T-helper 1 cell treated with Interleukin-12 subunit alpha and Interleukin-12 subunit beta and Interleukin-4 antibody, amounts not matched to agents 30 ng/mL and 1 ng/mL, for 36 hours (primary cell): Measurements from ENCODE around the gene DBET. TPM values are rescaled to one million over a fixed set of nuclear protein-coding genes. Genes with fewer than 3 reads are reported as not detected.
"Not testable (repeated sequence)": the region's sequence is repeated elsewhere in the genome, so short reads cannot be mapped to it uniquely, and the experiment has no call there.

Experiments
- intact Hi-C: fragments of 100-400 bp; cut with micrococcal nuclease; formaldehyde crosslinking; loops from one replicate; pipeline ENCODE4 v1.15.1; 2024
- total RNA-seq: library from RNA; stranded (reverse); gene quantifications from 2 replicates; pipeline ENCODE4 v1.2.3, GENCODE V29; 2022

DBET gene
- not detected in 2 replicates for total RNA-seq

DNA sequence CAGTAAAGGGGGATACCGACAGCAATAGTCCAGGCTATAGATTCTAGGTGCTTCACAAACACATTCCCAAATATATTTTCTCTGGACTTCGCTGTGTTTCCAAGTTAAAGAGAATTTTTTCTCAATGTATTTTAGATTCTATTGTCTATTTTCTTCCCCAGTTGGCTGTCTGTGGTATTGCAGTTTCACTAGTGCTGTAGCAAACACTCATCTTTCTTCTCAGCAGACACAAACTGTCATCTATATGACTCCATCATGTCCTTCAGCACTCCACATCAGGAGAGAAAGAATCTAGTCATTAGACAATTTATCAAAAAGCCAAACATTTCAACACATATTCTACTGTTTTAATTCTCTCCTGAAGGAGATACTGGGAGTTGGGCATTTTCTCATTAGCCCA, at the start of gene DBET:
Gene DBET, plus strand, starts transcription at position 161 of the 400 bp plus-strand sequence.
- intact Hi-C loops = not testable (repeated sequence)

DNA sequence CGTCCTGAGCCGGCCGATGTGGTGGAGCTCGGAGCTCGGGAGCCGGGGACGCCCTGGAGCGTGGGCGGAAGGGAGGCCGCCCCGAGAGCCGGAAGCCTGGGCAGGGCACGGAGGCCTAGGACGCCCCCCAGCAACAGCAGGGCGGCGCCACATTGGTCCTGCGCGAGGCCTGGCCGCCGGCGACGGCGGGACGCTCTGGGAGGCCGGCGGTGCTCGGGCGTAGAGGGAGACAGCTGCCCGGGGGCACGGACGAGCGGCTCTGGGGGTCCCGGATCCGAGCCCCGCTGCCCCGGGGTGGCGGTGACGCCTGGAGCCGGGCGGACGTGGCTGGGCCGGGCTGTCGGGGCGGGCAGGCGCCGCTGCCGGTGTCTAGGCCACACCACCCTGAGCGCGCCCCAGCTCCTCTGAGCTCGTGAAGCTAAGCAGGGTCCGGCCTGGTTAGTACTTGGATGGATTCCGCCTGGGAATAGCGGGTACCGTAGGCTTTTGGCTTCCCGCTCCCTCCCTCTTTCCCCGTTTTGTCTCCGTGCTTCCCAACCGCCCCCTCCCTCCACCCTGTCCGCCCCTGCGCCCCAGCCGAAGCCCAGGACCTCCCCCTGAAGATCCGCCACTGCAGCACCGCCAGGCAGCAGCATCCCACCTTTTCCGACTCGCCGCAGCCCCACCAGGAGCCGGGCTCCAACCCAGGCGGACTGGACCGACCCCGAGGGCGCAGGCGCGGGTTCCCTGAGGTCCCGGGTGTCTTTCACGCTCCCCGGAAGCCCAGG, 49.3 kb upstream of the DBET start:
- intact Hi-C loops = no loop called here

DNA sequence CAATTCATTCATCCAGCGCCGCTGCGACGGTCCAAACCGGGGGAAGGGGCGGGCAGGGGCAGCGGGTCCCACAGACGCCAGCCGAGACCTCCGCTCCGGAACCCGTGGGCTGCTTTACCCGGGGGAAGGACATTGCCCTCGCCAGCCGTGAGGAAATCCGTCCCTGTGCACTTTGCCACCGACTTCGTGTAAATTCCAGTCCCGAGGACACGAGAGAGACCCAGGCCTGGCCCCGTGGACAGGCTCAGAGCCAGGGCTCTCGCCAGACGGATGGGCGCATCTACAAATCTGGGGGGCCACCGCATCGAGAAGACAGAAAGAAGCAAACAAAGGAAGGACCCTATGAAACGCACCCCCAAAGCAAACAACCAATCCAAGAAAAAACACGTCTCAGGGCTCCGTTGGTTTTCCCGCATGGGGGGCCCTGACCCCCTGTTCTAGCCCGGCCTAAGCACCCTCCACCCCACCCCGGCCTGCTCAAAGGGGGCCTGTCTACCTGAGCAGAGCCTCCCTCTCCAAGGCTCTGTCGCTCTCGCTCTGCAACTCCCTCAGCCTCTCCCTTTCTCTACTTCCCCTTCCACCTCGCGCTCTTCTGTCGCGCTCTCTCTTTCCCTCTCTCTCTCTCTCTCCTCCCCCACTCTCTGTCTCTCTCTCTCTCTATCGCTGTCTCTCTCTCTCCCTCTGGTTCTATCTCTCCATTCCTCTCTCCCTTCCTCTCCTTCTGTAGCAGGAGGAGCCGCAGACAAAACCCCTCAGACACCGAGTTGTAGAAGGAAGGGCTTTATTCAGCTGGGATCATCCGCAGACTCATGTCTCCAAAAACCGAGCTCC, 48.5 kb upstream of the DBET start:
- intact Hi-C loops = no loop called here

DNA sequence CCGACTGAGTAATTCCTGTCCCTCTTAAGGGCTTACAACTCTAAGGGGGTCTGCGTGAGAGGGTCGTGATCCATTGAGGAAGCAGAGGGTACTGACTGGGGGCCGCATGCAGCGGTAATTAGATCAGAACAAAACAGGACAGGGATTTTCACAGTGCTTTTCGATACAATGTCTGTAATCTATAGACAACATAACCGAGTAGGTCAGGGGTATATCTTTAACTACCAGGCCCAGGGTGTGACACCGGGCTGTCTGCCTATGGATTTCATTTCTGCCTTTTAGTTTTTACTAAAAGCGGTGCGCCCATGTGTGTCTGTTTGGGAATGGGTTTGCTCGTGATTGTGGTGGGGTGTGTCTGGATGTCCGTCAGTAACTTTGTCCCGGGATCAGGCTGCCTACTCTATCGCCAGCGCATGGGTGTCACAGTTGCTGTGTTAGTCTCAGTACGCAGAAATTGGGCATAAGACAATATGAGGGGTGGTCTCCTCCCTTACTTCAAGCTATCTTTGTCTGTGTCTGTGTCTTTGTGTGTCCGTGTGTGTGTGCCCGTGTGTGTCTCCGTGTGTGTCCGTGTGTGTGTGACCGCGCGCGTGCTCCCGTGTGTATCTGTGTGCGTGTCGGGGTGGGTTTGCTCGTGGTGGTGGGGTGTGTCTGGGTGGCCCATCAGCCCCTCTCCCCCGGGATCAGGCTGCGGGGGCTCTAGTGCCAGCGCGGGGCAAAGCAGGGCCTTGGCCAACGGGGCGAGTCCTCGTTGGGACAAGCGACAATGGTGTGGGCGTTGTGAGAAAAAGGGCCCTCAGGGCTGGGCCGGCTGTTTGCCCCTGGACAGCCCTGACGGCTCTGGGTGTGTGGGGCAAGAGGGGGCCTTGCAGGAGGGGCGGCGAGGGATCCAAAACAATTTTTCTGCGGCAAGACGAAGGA, 47.7 kb upstream of the DBET start:
- intact Hi-C loops = no loop called here

DNA sequence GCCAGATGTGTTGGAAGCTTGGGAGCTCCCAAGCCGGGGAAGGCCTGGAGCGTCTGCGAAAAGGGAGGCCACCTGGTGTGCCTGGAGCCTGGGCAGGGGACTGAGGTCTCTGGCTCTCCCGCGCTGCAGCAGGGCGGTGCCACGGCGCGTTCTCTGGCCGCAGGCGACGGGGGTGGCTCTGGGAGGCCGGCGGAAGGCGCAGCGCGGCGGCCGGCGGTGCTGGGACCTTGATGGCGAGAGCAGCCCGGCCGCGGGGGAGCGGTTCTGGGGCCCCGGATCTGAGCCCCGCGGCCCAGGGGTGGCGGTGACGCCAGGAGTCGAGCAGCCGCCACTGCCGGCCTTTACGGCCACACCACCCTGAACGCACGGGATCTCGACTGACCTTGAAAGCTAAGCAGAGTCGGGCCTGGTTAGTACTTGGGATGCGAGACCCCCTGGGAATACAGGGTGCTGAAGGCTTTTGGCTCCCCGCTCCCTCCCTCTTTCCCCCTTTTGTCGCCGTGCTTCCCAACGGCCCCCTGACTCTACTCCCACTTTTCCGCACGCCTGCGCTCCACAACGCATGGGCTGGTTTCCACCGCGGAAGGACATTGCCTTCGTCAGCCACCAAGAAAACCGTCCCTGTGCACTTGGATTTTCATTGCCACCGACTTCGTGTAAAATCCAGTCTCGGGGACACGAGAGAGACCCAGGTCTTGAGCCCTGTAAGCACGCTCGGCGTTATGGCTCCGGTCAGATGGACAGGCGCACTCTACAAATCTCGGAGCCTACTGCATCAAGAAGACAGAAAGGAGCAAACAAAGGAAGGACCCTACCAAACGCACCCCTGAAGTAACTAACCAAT, 46.7 kb upstream of the DBET start:
- intact Hi-C loops = no loop called here

DNA sequence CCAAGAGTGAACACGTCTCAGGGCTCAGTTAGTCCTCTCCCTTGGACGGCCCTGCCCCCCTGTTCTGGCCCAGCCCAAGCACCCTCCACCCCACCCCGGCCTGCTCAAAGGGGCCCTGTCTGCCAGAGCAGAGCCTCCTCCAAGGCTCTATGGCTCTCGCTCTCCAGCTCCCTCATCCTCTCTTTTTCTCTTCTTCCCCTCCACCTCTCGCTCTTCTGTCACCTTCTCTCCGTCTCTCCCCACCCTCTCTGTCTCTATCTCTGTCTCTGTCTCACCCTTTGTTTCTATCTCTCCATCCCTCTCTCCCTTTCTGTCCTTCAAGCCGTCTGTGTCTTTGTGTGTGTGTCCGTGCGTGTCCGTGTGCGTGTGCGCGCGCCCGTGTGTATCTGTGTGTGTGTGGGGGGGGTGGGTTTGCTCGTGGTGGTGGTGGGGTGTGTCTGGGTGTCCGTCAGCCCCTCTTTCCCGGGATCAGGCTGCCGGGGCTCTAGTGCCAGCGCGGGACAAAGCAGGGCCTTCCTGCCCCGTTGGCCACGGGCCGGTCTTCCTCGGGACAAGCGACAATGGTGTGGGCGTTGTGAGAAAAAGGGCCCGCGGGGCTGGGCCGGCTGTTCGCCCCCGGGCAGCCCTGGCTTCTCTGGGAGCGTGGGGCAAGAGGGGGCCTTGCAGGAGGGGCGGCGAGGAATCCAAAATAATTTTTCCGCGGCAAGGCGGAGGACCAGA, 45.9 kb upstream of the DBET start:
- intact Hi-C loops = no loop called here

DNA sequence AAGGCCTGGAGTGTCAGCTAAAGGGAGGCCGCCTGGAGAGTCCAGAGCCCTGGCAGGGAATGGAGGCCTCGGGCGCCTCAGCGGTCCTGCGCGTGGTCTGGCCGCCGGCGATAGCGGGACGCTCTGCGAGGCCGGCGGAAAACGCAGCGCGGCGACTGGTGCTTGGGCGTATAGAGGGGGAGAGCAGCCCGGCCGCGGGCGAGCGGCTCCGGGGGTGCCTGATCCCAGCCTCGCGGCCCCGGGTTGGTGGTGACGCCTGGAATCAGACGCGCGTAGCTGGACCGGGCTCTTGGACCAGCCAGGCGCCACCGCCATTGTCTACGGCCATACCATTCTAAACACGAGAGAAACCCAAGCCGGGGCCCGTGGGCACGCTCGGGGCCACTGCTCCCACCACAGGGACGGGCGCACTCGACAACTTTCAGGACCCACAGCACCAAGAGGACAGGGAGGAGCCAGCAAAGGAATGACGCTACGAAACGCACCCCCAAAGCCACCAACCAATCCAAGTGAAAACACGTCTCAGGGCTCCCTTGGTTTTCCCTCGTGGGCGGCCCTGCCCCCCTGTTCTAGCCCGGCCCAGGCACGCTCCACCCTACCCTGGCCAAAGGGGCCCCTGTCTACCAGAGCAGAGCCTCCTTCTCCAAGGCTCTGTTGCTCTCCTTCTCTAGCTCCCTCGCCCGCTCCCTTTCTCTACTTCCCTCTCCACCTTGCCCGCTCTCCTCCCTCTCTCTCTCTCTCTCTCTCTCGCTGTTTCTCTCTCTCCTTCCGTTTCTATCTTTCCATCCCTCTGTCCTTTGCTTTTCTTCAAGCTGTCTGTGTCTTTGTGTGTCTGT, 45.1 kb upstream of the DBET start:
- intact Hi-C loops = no loop called here

DNA sequence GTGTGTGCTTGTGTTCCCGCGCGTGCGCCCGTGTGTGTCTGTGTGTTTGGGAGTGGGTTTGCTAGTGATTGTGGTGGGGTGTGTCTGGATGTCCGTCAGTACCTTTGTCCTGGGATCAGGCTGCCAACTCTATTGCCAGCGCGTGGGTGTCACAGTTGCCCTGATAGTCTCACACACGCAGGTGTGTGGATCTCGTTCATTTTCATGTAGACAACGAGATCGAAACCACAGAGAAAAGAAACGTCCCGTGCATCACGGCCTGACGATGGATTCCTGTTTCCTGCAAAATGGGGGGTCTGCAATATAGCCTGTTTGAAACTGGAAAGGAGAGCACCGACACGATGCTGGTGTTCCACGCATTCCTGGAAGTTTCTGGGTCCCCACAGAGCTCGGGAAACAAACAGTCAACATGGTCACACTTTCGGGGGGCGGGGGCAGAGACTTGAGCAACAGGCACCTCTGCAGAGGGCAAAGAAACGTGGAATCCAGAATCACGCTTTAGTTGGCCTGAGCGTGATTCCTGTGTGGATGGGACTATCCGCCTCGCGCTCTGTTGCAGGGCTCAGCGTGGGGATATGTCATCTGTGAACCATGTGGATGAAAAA, 44.3 kb upstream of the DBET start:
- intact Hi-C loops = not testable (repeated sequence)

DNA sequence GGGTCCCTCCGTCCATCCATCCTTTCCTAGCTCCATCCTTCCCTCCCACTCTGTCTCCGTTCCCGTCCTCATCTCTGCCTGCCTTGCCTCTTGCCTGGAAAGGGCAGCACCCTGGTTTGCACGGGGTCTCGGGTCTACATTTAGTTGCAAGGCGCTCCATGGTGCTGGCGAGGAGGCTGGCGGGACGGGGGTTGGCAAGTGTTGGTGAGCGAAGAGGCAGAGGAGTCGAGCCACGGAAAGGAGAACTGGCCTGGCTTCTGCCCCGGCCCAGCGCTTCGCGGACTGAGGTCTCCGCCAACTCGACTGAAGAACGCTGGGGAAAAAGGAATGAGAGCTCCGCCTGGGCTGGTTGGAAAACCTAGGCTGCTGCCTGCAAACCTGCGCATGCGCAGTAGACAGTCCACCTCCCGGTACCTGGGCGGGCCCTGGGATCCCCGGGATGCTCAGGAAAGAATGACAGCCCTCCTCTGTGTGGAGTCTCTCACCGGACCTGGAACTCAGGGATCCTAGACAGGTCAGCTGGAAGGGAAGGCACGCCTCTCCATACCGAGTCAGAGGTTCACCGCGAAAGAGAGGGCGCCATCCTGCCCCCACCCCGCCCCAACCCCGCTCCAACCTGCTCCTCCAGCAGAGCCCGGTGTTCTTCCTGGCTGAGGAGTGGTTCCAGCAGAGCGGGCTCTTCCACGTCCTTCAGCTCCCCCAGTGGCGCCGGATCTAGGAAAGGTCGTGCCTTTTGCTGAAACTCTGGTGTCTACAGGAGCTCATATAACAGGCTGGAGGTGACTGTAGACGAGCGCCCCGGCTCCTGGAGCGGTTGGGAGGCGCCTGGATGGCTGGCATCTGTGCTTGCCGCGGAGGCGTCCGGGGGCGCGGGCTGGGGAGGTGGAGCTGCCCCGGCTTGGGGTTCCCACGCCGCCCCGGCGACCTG, 43.2 kb upstream of the DBET start:
- intact Hi-C loops = no loop called here

DNA sequence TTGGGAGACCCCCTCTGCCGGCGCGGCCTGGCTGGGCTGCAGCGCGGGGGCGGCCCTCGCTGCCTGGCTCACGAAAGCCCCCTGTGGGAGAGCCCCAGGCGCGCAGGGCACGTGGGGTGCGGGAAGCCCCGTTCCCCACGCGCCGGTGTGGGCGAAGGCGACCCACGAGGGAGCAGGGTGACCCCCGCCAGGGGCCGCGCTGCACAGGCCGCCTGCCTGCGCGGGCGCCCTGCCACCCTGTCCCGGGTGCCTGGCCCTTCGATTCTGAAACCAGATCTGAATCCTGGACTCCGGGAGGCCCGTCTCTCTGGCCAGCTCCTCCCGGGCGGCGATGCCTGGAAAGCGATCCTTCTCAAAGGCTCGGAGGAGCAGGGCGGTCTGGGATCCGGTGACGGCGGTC, 42.3 kb upstream of the DBET start:
- intact Hi-C loops = not testable (repeated sequence)

DNA sequence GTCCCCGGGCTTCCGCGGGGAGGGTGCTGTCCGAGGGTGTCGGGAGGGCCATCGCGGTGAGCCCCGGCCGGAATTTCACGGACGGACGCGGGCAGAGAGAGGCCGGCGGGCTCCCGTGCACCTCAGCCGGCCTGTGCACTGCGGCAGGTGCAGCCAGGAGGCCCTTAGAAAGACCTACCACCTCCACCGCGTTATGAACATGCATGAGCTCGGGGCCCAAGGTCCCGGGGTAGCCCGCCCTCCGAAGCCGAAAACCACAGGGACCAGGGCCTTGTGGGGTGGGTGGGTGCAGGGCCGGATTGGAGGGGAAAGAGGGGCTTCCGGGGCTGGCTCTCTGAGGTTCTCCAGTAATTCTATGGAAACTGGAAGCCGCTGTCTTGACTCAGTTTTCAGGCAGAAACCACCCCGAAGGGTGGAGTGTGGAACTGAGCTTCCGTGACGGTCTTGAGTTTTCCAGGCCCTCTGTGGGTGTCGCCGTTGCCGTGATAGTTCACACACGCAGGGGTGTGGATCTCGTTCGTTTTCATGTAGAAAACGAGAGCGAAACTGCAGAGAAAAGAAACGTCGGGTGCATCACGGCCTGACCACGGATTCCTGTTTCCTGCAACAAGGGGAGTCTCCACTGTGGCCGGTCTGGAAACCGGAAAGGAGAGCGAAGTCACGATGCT, 41.6 kb upstream of the DBET start:
- intact Hi-C loops = not testable (repeated sequence)

DNA sequence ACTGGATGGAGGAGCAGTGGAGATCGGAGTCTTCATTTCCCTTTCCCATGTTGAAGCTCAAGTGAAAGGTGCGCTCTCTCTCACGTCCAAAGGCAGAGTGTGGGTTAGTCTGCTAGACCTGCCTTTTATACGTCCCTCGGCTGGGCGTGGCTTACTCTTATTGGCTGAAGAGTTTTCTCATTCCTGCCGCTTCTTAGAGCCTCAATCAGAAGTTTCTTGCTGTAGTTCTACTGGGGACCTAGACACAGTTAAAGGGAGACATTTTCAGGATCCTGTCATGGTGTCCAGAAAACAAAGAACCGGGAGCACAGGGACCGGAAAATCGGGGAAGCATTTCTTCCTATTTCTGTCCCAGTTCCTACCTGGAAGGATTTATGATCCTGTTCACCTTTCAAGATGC, 37.1 kb upstream of the DBET start, which contains the start of gene FRG2:
Gene FRG2, minus strand, starts transcription at position 101 of the 400 bp plus-strand sequence. Its CDS starts 52 bp downstream, at position 49.
- intact Hi-C loops = not testable (repeated sequence)

DNA sequence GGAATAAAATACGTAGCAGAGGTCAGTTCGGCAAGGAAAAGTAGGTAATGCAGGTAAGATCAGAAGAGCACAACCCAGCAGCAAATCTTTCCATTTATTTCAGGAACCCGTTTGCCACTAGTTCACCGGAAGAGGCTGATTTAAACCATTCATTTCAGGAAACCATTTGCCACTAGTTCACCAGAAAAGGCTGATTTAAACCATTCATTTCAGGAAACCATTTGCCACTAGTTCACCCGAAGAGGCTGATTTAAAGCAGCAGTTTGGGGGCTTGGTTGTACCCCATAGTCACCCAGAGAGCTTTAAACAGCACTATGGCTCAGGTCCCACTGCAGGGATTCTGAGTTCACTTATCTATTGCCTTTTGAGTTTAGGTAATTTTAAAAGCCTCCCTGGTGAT, 33.0 kb upstream of the DBET start:
- intact Hi-C loops = not testable (repeated sequence)

DNA sequence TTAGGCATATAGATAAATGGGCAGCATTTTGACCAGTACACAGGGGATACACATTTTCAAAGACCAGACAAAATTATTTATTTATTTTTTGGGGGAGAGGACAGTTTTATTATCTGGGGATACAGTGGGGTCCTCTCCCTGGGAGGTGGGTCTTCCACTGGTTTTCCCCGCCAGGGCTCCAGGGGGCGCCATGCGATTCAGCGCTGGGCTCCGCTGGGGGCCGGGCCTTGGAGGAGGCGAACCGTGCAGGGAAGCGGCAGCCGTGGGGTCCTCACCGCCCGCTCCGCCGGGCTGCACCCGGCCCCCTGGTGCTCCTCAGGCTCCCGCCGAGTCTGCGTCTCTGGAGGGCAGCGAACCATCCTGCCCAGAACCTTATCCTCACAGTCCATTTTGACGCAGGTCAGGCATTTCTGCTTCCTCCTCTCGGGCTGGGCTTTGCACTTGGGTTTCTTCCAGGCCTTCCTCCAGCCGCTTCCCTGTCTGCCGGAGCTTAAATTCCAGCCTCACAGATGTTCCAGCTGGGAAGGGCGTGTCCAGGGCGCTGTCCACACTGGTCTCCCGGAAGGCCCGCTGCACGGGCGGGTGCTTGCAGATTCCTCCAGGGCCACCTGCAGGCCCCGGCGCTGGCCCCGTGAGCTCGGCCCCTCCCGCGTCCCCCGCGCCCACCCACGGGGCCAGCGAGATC, 26.5 kb upstream of the DBET start:
- intact Hi-C loops = not testable (repeated sequence)

DNA sequence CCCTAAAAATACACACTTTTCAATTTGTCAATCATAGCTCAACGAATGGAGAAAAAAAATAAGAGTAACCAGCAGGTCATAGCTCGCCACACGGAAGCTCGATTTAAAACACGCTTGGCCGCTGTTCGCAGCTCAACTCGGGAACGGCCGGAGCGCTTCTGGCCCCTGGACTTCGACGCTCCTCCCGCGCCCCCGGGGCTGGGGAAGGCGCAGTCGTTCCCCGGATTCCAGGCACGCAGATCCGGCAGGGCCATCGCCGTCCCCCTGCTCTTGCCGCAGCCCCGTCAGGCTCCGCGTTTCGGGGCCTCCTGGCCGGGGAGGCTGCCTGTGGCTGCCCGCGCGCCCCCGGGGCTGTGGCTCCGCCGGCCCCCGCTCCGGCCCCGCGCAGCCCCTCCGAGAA, 23.4 kb upstream of the DBET start:
- intact Hi-C loops = not testable (repeated sequence)

DNA sequence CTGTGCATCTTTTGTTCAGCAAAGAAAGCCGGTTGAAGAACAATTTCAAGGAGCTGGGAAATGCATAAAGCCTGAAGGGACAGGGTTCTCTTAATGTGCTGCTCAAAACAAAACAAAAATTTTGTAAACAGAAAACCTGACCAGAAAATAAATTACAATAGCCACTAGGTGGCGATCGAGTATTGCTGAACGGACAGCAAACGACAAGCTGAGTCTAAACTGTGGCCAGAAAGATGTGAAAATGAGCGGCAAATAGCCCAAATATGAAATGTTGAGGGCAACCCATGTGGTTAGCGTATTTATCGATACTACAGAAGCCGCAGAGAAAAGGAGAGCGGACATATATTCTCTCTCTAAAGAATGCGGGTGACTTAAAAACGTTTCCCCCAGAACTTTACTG, 16.7 kb upstream of the DBET start:
- intact Hi-C loops = not testable (repeated sequence)
